HG03457 (cell line): ENCODE measurements around the gene PLEKHA5.
"Not testable (repeated sequence)": the region's sequence is repeated elsewhere in the genome, so short reads cannot be mapped to it uniquely, and the experiment has no call there.

Experiments used
- ATAC-seq: cut with Tn5 transposase; IDR thresholded peaks from one replicate; pipeline ENCODE4 v1.9.1; 2021; ENCODE audit warnings: moderate number of reproducible peaks; ENCODE audit not compliant: unreplicated experiment

The PLEKHA5 gene

GRCh38 chr12:19306366-19306765 lies 176.8 kb downstream of the PLEKHA5 start:
- ATAC-seq = no peak

- ATAC-seq = no peak
Measured at GRCh38 chr12:19307451-19307850, 177.9 kb downstream of the PLEKHA5 start.

GRCh38 chr12:19311165-19311564 lies 181.6 kb downstream of the PLEKHA5 start:
- ATAC-seq = no peak

GRCh38 chr12:19312637-19313036 lies 183.1 kb downstream of the PLEKHA5 start:
- ATAC-seq = no peak

GRCh38 chr12:19316425-19316824 lies 186.9 kb downstream of the PLEKHA5 start:
- no peak for ATAC-seq

- no peak for ATAC-seq
Measured at GRCh38 chr12:19322376-19322775, 192.8 kb downstream of the PLEKHA5 start.

- no peak for ATAC-seq
Measured at GRCh38 chr12:19323805-19324204, 194.3 kb downstream of the PLEKHA5 start.

- no peak for ATAC-seq
Measured at GRCh38 chr12:19326102-19326501, 196.6 kb downstream of the PLEKHA5 start.

GRCh38 chr12:19332196-19332595 lies 202.7 kb downstream of the PLEKHA5 start:
- no peak for ATAC-seq

GRCh38 chr12:19338405-19338804 lies 208.9 kb downstream of the PLEKHA5 start:
- ATAC-seq = no peak

- not testable (repeated sequence) for ATAC-seq
Measured at GRCh38 chr12:19350850-19351249, 221.3 kb downstream of the PLEKHA5 start.

- ATAC-seq = no peak
Measured at GRCh38 chr12:19351346-19351745, 221.8 kb downstream of the PLEKHA5 start.

- ATAC-seq = no peak
Measured at GRCh38 chr12:19369691-19370148, 240.2 kb downstream of the PLEKHA5 start.

- ATAC-seq = no peak
Measured at GRCh38 chr12:19373586-19373985, 244.1 kb downstream of the PLEKHA5 start.

GRCh38 chr12:19375888-19376287 lies 246.4 kb downstream of the PLEKHA5 start:
- ATAC-seq = no peak

- ATAC-seq = no peak
Measured at GRCh38 chr12:19376691-19377090, 247.2 kb downstream of the PLEKHA5 start.

GRCh38 chr12:19382111-19382526 lies 252.6 kb downstream of the PLEKHA5 start:
- ATAC-seq = peak; percentile 98

- ATAC-seq = no peak
Measured at GRCh38 chr12:19382563-19382962, 253.0 kb downstream of the PLEKHA5 start.

- ATAC-seq = no peak
Measured at GRCh38 chr12:19387161-19387560, 257.6 kb downstream of the PLEKHA5 start.

GRCh38 chr12:19388131-19388549 lies 258.6 kb downstream of the PLEKHA5 start:
- no peak for ATAC-seq

- ATAC-seq = no peak
Measured at GRCh38 chr12:19390051-19390598, 260.6 kb downstream of the PLEKHA5 start.

- ATAC-seq = not testable (repeated sequence)
Measured at GRCh38 chr12:19392644-19393043, 263.1 kb downstream of the PLEKHA5 start.

GRCh38 chr12:19394385-19394784 lies 264.9 kb downstream of the PLEKHA5 start:
- no peak for ATAC-seq
